SKM-1 treated with dmso at 0.1 percent for 144 hours (cell line): ENCODE results near the gene THSD4.
"Not testable (repeated sequence)": the region's sequence is repeated elsewhere in the genome, so short reads cannot be mapped to it uniquely, and the experiment has no call there.

Source experiments
- DNase-seq: peaks from one replicate; lab custom pipeline; 2025; ENCODE audit not compliant: unreplicated experiment; lab: John Stamatoyannopoulos, UW

THSD4 gene

DNA sequence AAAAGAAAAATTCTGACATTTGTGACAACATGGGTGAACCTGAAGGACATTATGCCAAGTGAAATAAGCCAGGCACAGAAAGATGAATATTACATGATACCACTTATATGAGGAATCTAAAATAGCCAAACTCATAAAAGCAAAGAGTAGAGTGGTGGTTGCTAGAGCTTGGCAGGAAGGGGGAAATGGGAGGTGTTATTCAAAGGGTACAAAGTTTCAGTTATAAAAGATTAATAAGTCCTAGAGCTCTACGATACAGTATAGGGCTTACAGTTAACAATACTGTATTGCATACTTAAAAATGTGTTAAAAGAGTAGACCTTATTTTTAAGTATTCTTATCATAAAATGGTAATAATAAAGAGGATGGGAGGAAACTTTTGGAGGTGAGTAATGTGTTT is 583.5 kb downstream of the THSD4 start:
- DNase-seq = no peak

DNA sequence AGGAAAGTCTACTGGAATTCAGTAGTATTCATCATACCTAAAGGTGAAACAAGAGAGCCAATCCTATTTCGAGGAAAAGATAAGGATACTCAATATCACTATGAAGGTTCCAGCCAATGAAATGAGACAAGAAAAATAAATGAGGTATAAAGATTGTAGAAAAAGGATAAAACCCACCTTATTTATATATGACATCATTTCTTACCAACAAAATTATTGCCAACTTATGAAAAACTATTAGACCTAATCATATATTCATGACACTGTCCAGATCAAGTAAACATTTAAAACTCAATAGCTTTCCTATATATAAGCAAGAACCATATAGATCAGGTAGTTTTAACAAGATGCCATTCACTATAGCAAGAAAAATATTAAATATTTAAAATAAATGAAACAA is 584.7 kb downstream of the THSD4 start:
- no peak for DNase-seq

DNA sequence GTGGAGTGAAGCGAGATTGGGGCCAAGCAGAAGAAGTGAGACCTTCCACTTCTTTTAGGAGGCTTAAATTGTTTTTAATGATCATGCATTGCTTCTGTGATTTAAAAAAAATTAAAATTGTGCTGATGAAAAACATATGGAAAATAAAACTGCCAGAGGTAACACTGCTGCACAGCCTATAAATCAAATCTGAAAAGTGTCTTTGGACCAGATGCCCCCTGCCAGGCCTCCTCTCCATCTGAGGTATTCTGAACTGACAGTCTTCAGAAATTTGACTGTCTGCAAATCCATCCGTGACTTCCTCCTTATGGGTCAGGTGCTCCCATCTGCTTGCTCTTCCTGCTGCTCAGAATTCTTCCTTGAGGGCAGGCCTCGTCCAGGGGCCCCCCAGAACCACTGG is 586.5 kb downstream of the THSD4 start:
- DNase-seq = no peak

DNA sequence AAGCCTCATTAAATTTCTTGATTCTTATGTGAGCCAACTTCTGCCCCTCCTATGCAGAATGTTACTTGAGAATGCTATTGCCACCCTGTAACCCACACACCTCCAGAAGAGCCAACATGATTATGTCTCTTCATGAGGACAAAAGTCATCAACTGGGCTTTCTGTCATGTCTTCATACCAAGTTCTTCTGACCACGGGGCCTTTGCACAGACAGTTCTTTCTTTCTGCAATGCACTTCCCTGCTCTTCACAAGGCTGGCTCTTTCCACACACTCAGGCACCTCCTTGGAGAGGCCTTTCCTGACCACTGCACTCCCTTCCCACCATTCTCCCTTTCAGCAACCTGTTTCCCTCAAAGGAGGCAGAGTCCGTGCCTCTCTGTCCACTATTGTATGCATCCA is 587.2 kb downstream of the THSD4 start:
- no peak for DNase-seq

DNA sequence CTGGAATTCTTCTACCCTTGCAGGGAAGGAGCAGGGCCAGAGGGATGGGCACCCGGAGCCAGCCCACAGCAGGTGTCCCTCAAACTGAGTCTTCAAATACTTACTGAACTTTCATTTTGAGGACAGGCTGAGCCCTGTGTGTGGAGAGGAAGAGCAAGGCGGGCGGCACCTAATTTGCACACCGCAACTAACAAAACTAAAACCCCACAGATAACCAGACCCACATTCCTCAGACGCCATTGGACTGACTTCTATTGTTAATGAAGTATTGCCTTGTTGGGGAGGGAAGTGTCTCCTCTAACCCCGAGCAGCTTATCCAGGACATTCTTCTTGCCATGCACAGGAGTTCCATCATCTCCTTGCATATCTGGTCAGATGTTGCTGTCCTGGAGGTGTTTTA is 589.9 kb downstream of the THSD4 start:
- DNase-seq = no peak

DNA sequence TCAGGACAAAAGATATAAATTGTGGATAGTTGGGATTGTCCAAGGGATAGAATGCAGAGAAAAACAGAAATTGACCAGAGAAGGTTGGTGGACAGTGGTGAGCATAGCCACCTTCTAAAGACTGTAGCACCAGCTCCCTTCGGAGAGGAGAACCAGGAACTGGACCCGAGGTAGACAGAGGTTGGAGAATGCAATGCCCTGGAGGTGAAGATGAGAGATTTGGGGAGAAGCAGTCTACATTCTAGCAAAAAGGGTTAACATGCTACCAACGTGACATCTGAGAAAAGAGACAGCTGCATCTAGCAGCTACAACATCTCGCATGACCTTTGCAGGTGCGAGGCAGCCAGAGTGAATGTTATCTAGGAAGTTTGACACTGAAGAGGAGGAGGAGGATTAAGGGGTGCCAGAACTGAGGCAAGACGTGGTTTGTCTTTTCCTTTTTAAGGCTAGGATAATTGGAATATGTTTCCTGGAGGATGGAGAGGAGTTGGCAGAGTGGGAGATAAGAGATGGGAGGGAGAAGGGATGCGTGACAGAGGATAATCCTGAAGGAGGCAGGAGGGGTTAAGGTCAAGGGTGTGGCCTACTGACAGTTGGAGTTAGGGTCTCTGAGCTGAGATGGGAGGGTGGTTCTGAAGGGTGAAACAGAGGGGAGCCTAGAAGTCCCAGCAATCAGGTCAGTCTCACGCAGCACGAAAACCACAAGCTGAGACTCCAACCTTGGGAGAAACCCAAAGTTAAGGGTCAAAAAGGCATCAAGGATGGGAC is 591.4 kb downstream of the THSD4 start:
- DNase-seq = no peak

DNA sequence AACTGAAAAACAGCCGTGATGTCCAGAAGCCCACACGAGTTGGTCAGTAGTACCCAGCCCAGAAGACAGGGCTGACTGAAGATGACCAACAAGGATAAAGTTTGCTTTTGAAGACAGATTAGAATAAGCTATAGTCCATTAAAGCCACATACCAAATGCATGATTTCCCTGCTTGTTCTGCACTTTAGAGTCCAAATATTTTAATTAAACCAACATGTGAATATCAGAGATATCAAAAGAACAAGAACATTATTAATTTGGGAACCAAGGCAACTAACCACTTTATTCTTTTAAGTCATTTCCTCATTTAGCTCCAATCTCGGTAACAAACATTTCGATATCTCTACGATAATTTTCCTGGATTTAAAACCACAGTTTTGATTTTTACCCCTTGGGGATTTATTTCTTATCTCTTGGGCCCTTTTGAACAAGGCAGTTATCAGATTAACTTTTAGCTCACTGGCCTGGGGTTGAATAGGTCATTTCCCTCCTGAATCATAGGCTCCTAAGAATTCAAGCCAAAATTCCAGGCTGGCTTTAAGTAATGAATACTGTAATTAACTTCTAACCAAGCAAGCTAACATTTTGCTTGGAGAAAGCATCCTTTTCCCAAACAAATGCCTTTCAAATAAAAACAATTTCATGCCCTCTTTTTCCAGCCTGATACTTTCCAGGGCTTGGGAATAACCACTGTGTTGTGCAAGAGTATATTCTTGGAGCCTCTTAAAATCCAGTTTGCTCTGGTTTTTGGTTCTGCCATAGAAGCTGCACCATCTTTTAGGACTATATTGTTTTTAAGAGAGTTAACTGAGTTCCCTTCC is 592.2 kb downstream of the THSD4 start:
- DNase-seq = no peak

DNA sequence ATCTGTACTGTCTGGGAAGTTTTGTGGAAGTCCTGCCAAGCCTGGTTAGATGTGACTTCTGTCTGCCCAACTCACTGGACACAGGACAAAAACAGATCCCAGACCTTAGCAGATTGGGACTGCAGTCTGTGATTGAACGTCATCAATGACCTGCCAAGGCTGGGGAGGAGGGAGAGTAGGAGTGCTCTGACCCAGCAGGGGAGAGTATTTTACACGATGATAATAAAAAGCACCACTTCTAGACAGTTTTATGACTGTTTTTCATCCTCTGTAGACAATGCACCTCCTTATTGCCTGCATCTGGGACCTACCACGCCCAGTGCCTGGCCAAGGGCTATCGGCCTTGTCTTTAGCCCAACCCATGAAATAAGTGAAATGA is 592.8 kb downstream of the THSD4 start:
- DNase-seq = no peak

DNA sequence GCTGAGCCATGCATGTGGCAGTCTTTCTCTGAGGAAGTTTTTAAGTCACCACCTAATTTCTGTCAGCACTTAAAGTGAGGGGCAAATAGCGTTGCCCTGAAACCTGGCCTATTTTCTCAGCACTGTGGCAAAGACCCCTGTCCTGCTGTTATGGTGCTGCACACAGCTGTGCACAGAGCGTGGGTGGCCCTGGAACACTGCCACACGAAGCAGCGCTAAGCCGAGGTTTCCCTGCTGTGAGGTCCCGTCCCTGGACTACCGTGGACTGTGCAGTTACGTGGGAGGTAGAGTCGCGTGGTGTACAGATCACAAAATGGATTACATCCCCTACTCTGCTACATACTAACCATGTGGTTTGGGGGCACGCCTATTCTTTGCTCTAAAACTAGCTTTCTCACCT is 593.5 kb downstream of the THSD4 start:
- no peak for DNase-seq

DNA sequence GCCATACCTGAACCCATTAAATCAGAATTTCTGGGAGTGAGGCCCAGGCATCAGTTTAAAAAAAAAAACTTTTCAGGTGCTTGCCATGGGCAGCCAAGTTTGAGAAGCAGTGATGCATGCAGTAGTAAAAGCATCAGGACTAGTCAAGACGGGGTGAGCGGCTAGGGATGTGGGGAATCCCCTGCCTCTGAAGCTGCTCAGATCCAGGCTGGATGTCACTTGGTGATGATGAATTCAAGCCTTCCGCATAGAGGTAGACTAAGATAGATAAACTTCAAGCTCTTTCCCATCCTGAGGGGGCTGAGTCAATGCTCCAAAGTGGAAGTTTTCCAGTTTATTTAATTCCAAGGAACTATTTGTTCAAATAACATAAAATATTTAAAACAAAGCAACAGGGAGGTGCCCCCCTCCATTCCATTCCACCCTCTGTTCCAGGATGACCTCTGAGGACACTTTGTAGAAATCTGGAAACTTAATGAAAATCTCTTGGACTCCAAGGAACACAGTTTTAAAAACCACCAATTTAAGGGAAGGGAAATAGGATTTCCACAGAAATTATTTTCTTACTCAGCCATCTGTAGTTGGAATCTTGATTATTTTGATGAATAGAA is 594.6 kb downstream of the THSD4 start:
- no peak for DNase-seq

DNA sequence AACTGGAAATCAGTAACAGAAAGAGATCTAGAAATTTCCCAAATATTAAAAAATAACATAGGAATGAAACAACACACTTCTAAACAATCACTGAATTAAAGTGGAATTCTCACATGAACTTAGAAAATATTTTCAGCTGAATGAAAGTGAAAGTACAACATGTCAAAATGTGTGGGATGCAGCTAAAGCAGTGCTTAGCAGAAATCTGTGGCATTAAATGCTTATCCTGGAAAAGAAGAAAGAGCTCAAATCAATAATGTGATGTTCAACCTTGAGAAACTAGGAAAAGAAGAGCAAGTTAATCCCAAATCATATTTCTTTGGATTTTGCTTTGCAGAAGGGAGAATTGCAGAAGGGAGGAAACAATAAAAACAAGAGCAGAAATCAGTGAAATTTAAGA is 596.9 kb downstream of the THSD4 start:
- DNase-seq = no peak

DNA sequence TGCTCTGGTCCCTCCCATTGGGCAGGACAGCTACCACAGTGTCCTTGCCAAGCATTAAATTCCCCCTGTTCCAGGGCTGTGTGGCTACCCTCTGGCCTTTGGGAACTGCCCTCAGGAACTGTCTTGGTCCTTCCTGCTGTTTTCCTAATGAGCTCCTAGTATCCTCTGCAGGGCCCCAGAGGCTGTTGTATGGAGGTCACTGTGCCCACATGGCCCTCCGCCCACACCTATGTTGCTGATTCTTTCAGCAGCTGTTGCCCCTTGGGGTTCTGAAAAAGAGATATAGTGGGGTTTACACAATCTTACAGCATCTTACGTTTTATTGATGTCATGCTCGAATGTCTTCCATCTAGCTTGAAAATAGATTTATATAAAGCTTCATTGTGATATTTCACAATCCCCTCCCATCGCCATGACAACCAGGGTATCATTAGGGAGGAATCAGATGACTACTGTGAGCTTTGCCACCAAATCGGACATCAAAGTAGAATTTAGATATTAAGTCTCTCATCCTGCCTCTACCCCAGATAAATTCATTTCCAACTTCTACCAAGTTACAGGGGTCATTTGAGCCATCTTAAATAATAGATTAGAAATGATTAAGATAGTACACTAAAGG is 598.0 kb downstream of the THSD4 start:
- no peak for DNase-seq

DNA sequence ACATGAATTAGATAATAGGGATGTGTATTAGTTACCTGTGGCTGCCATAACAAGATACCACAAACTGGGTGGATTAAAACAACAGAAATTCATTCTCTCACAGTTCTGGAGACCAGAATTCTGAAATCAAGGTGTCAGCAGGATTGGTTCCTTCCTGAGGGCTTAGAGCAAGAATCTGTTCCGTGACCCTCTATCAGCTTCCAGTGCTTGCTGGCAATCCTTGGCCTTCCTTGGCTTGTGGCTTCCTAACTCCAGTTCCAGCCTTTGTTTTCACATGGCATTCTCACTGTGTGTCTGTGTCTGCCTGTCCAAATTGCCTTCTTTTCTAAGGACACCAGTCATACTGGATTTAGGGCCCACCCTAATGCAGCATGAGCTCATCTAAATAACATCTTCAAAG is 600.6 kb downstream of the THSD4 start:
- no peak for DNase-seq

DNA sequence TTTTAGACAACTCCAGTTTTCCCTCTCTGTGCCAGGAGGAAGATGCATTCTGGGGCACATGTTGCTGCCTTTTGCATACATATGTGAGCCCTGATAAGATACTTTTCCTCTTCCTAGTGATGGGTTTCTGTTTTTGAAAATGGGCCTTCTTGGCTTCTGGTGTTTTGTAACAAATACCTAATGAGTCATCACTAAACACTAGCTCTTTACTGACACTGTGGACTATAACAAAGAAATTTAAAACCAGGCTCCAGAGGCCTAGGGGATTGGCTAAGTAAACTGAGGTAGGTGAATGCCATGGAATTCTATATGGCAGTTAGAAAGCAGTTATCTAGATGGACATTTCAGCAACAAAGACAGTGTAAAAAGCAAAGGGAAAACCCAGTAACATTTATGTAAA is 601.7 kb downstream of the THSD4 start:
- no peak for DNase-seq

DNA sequence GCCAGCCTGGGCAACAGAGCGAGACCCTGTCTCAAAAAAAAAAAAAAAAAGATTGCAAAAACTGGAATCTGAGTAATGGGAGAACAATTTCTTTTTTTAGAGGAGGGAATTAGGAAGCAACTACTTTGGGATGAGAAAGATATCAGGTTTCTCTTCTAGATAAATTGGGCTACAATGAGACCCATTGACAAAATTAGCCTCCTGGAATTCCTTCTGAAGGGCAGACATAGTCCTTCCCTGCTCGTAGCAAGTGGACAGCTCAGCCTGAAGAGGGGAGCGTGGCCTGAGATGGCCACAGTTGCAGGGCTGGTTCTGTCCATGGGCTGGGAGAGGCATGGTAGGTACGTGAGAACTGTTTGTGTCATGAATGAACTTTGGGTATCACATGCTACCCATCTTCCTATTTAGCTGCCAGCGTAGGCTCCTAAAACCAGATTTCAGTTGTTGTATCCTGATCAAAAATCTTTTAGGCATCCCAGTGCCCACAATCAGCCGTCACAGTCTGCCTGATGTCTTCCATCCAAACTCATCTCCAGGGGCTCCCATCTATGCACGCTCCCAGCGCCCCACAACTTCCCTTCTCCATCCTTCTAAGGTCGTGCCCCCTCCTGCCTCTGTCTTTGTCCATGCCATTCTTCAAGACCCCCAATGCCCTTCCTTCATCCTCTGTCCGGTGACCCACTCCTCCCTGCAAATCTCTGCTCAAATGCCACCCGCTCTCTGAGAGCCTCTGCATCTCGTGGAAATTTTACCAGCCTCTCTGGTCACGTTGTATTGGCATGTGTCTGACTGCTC is 603.0 kb downstream of the THSD4 start:
- DNase-seq = no peak

DNA sequence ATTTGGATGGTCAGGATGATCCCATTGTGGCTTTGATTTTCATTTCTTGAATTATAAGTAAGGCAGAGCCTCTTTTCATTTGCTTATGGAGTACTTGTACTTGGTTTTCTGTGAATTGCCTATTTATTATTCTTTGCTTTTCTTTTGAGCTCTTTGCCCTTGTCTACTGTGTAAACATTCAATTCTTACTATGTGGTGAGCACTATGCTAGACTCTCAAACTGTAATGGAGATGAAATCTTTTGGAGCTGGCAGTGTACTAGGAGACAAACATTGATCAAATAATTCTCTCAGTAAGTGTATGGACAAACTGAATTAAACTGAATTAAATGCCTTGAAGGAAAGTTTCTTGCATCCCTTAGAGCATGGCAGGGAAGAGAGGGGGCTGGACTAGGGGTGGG is 608.1 kb downstream of the THSD4 start:
- no peak for DNase-seq

DNA sequence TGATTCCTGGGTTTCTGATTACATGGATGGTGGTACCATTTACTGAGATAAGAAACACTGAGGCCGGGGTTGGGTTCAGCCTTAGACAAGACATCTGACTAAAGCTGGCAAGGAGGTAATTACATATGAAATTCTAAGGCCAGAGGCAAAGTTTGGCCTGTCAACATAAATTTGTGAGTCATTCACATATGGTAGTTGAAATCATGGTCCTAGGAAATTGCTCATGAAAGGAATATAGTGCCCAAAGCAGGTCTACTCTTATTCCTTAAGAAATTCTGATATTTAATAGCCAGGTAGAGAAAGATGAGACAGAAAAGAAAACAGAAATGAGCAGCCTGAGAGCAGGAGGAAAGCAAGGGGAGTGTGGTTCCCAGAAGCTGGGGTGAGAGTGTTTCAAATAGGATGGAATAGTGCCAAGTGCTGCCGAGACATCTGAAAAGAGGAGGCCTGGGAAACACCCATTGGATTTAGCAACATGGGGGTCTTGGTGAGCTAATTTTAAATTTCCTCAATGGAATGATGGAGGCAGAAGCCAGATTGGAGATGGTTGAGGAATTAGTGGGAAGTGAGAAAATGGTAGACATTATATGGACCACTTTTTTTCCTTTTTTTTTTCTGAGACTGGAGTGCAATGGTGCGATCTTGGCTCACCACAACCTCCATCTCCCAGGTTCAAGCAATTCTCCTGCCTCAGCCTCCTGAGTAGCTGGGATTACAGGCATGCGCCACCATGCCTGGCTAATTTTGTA is 610.1 kb downstream of the THSD4 start:
- DNase-seq = not testable (repeated sequence)

DNA sequence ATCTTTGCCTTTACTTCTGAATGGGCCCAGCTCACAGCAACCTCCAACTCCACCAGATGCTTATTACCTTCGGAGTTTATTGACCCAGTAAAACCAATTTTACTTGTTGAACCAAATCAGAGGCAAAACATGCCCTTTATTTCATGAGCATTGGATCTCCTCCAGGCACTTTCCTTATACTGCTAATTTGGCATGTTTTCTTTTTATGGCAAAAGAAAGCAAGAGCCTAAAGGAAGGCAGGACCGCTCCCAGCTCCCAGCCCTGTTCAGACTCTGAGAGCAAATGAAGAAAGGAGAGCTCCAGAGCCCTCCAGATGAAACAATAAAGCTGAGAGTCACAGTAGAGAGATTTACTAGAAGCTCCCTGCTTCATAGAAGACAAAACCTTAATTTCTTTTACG is 613.6 kb downstream of the THSD4 start:
- no peak for DNase-seq

DNA sequence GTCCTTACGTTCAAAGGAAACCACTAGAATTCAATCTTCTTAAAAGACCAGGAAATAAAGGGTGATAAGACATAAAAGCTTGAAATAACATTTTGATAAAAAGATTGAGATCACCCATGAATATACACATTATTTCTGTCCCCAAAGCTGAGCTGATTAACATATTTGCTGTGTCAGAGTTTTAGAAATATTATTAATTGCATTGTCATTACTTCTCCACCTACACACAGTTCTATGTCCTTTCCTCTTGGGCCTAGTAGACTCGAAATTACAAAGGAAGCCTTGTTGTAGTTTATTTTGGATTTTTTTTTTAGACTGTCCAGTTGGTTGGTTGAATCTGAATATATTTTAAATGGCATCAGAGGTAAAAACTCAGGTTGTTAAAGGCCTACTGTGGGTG is 614.0 kb downstream of the THSD4 start:
- DNase-seq = no peak
